ENCODE measurements around the gene WDR54.
"Not testable (repeated sequence)": the region's sequence is repeated elsewhere in the genome, so short reads cannot be mapped to it uniquely, and the experiment has no call there.

Gene WDR54

GRCh38 chr2:74401891-74402290, 19.6 kb upstream of the WDR54 start:
- no peak for DNase-seq (ENCODE audit: low read depth in 2 of 2, low spot score in 1 of 2)

- no peak for DNase-seq (ENCODE audit: low read depth in 2 of 2, low spot score in 1 of 2)
These were observed 15.5 kb upstream of the WDR54 start for GRCh38 chr2:74406035-74406434.

- DNase-seq (ENCODE audit: low read depth in 2 of 2, low spot score in 1 of 2): no peak
These were observed 13.8 kb upstream of the WDR54 start for GRCh38 chr2:74407682-74408081.

GRCh38 chr2:74413001-74413698, 8.4 kb upstream of the WDR54 start:
- DNase-seq (ENCODE audit: low read depth in 2 of 2, low spot score in 1 of 2): no peak

GRCh38 chr2:74414441-74414840, 7.1 kb upstream of the WDR54 start:
- no peak for DNase-seq (ENCODE audit: low read depth in 2 of 2, low spot score in 1 of 2)

- DNase-seq (ENCODE audit: low read depth in 2 of 2, low spot score in 1 of 2): no peak
These were observed 6.4 kb upstream of the WDR54 start for GRCh38 chr2:74414881-74415761.

GRCh38 chr2:74415762-74416395, 5.7 kb upstream of the WDR54 start:
- no peak for DNase-seq (ENCODE audit: low read depth in 2 of 2, low spot score in 1 of 2)

GRCh38 chr2:74416778-74417177, 4.8 kb upstream of the WDR54 start:
- DNase-seq (ENCODE audit: low read depth in 2 of 2, low spot score in 1 of 2): no peak

- DNase-seq (ENCODE audit: low read depth in 2 of 2, low spot score in 1 of 2): no peak
These were observed 4.3 kb upstream of the WDR54 start for GRCh38 chr2:74417197-74417596.

GRCh38 chr2:74417763-74418162, 3.8 kb upstream of the WDR54 start:
- DNase-seq (ENCODE audit: low read depth in 2 of 2, low spot score in 1 of 2): no peak

- DNase-seq (ENCODE audit: low read depth in 2 of 2, low spot score in 1 of 2): no peak
These were observed 3.2 kb upstream of the WDR54 start for GRCh38 chr2:74418312-74418711.

- DNase-seq (ENCODE audit: low read depth in 2 of 2, low spot score in 1 of 2): no peak
These were observed 2.2 kb upstream of the WDR54 start for GRCh38 chr2:74419345-74419744.

- no peak for DNase-seq (ENCODE audit: low read depth in 2 of 2, low spot score in 1 of 2)
These were observed 1.5 kb upstream of the WDR54 start for GRCh38 chr2:74420006-74420405.

- DNase-seq (ENCODE audit: low read depth in 2 of 2, low spot score in 1 of 2): not testable (repeated sequence)
These were observed 957 bp upstream of the WDR54 start for GRCh38 chr2:74420443-74421103.

GRCh38 chr2:74423231-74424095, 1.9 kb downstream of the WDR54 start:
- DNase-seq (ENCODE audit: low read depth in 2 of 2, low spot score in 1 of 2): no peak

- DNase-seq (ENCODE audit: low read depth in 2 of 2, low spot score in 1 of 2): no peak
These were observed 2.8 kb downstream of the WDR54 start for GRCh38 chr2:74424139-74424992.

- no peak for DNase-seq (ENCODE audit: low read depth in 2 of 2, low spot score in 1 of 2)
These were observed 3.5 kb downstream of the WDR54 start for GRCh38 chr2:74424995-74425406.

- DNase-seq (ENCODE audit: low read depth in 2 of 2, low spot score in 1 of 2): no peak
These were observed 4.0 kb downstream of the WDR54 start for GRCh38 chr2:74425523-74425922.

GRCh38 chr2:74426181-74426758, 4.7 kb downstream of the WDR54 start:
- DNase-seq (ENCODE audit: low read depth in 2 of 2, low spot score in 1 of 2): no peak

Data from stimulated activated CD8-positive, alpha-beta memory T cell treated with anti-CD3 and anti-CD28 coated beads, Interleukin-4, amount 100 ng/mL, for 4 hours (primary cell).